ENCODE results near the gene PLEKHA6.
A peak's percentile ranks its signal among the peaks of the same experiment; 100 is the strongest.

PLEKHA6 gene

GRCh38 chr1:204335533-204335932 is 24.2 kb downstream of the PLEKHA6 start:
- TF ChIP-seq, protein P1, sequence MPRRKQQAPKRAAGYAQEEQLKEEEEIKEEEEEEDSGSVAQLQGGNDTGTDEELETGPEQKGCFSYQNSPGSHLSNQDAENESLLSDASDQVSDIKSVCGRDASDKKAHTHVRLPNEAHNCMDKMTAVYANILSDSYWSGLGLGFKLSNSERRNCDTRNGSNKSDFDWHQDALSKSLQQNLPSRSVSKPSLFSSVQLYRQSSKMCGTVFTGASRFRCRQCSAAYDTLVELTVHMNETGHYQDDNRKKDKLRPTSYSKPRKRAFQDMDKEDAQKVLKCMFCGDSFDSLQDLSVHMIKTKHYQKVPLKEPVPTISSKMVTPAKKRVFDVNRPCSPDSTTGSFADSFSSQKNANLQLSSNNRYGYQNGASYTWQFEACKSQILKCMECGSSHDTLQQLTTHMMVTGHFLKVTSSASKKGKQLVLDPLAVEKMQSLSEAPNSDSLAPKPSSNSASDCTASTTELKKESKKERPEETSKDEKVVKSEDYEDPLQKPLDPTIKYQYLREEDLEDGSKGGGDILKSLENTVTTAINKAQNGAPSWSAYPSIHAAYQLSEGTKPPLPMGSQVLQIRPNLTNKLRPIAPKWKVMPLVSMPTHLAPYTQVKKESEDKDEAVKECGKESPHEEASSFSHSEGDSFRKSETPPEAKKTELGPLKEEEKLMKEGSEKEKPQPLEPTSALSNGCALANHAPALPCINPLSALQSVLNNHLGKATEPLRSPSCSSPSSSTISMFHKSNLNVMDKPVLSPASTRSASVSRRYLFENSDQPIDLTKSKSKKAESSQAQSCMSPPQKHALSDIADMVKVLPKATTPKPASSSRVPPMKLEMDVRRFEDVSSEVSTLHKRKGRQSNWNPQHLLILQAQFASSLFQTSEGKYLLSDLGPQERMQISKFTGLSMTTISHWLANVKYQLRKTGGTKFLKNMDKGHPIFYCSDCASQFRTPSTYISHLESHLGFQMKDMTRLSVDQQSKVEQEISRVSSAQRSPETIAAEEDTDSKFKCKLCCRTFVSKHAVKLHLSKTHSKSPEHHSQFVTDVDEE (CRISPR knock-in tag; IDR thresholded peaks at IDR 0.05), result peak; percentile 35; the same call in 1 of the 2 replicates
- TF ChIP-seq, protein P2, sequence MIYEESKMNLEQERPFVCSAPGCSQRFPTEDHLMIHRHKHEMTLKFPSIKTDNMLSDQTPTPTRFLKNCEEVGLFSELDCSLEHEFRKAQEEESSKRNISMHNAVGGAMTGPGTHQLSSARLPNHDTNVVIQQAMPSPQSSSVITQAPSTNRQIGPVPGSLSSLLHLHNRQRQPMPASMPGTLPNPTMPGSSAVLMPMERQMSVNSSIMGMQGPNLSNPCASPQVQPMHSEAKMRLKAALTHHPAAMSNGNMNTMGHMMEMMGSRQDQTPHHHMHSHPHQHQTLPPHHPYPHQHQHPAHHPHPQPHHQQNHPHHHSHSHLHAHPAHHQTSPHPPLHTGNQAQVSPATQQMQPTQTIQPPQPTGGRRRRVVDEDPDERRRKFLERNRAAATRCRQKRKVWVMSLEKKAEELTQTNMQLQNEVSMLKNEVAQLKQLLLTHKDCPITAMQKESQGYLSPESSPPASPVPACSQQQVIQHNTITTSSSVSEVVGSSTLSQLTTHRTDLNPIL (CRISPR knock-in tag; IDR thresholded peaks at IDR 0.05; ENCODE audit: low read depth), result no peak
- TF ChIP-seq POU6F1 (CRISPR knock-in tag; IDR thresholded peaks at IDR 0.05; ENCODE audit: borderline replicate concordance, low read depth) (no peak), ISL1 (CRISPR knock-in tag; IDR thresholded peaks at IDR 0.05) (no peak), TOX (CRISPR knock-in tag; IDR thresholded peaks at IDR 0.05; ENCODE audit: borderline replicate concordance) (no peak), ARNTL (CRISPR knock-in tag; IDR thresholded peaks at IDR 0.05; ENCODE audit: borderline replicate concordance, low read depth) (0 out of 2 replicates have a peak, but pooled peaks have one; percentile 39)
- ATAC-seq, result peak; percentile 38; the same call in 1 of the 3 replicates

DNA sequence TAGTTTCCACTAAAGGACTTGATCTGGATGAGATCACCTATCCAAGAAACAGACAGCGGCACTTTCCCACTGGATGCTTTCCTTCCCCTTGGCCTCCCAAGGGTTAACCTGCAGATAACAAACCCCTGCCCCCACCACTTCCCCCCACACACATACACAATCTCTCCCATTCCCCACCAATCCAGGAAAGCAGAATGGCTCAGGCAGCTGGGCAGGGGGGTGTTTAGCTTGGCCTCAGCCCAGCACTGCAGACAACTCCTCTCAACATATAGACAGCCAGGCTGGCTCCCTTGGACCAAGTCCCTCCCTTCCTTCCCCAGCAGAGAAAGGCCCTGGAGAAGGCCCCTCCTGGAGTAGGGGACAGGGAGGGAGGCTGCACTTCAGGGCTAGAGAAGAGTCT is 24.6 kb downstream of the PLEKHA6 start:
- peak; percentile 21; the same call in 1 of the 3 replicates for ATAC-seq
- TF ChIP-seq ARNTL (CRISPR knock-in tag; IDR thresholded peaks at IDR 0.05; ENCODE audit: borderline replicate concordance, low read depth), result no peak
- TF ChIP-seq ZC3H10 (CRISPR knock-in tag; IDR thresholded peaks at IDR 0.05), result no peak
- TF ChIP-seq TCF4 (CRISPR knock-in tag; IDR thresholded peaks at IDR 0.05; ENCODE audit: borderline replicate concordance), result peak; percentile 46; the same call in 1 of the 2 replicates
- no peak for TF ChIP-seq ZFP3 (CRISPR knock-in tag; IDR thresholded peaks at IDR 0.05)
- TF ChIP-seq, protein P1 (CRISPR knock-in tag; IDR thresholded peaks at IDR 0.05), result 0 out of 2 replicates have a peak, but pooled peaks have one; percentile 66

- no peak for TF ChIP-seq RARB (CRISPR knock-in tag; IDR thresholded peaks at IDR 0.05)
- ATAC-seq, result no peak
Observed at GRCh38 chr1:204334455-204334854, 25.3 kb downstream of the PLEKHA6 start.

DNA sequence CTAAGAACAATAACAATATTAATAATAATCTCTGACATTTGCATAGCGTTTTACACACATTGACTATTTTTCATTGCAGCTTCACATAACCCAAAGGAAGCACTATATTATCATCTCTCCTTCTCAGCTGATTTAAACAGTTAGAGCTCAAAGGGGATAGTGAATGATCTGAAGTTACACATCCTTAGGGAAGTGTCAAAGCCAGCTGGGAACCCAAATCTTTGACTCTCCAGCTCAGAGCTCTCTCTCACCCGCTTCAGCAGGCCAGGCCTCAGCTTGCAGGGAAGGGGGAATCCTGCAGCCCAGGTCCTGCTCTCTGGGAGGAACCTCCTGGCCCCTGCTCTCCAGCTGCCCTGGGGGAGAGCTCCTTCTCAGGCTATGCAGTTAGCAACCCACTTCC is 26.3 kb downstream of the PLEKHA6 start:
- TF ChIP-seq, protein P1 (CRISPR knock-in tag; IDR thresholded peaks at IDR 0.05), result no peak
- TF ChIP-seq BACH2 (CRISPR knock-in tag; IDR thresholded peaks at IDR 0.05; ENCODE audit: borderline replicate concordance), result no peak
- no peak for TF ChIP-seq OSR1 (CRISPR knock-in tag; IDR thresholded peaks at IDR 0.05)
- no peak for TF ChIP-seq POU6F1 (CRISPR knock-in tag; IDR thresholded peaks at IDR 0.05; ENCODE audit: borderline replicate concordance, low read depth)
- TF ChIP-seq, protein P3, sequence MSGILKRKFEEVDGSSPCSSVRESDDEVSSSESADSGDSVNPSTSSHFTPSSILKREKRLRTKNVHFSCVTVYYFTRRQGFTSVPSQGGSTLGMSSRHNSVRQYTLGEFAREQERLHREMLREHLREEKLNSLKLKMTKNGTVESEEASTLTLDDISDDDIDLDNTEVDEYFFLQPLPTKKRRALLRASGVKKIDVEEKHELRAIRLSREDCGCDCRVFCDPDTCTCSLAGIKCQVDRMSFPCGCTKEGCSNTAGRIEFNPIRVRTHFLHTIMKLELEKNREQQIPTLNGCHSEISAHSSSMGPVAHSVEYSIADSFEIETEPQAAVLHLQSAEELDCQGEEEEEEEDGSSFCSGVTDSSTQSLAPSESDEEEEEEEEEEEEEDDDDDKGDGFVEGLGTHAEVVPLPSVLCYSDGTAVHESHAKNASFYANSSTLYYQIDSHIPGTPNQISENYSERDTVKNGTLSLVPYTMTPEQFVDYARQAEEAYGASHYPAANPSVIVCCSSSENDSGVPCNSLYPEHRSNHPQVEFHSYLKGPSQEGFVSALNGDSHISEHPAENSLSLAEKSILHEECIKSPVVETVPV (CRISPR knock-in tag; IDR thresholded peaks at IDR 0.05), result no peak
- TF ChIP-seq, protein P2 (CRISPR knock-in tag; IDR thresholded peaks at IDR 0.05; ENCODE audit: low read depth), result no peak
- no peak for TF ChIP-seq ZNF8 (CRISPR knock-in tag; IDR thresholded peaks at IDR 0.05)
- TF ChIP-seq SNAI2 (CRISPR knock-in tag; IDR thresholded peaks at IDR 0.05), result no peak
- TF ChIP-seq PPARA (CRISPR knock-in tag; IDR thresholded peaks at IDR 0.05; ENCODE audit: borderline replicate concordance), result no peak
- TF ChIP-seq GLIS3 (CRISPR knock-in tag; IDR thresholded peaks at IDR 0.05), result no peak
- no peak for ATAC-seq
